H1 (cell line): ENCODE measurements around the gene ZNF546. TPM values are rescaled to one million over a fixed set of nuclear protein-coding genes. Genes with fewer than 3 reads are reported as not detected.

ENCODE experiments used
- CTCF ChIA-PET: fragments of 300-600 bp; sonication (Branson Sonifier 250); formaldehyde crosslinking; loops from one replicate; lab custom pipeline; 2021; ENCODE audit not compliant: partially characterized antibody; lab: Charles Lee
- POLR2A ChIA-PET: fragments of 300-600 bp; sonication (Branson Sonifier 250); formaldehyde crosslinking; loops from one replicate; lab custom pipeline; 2021; ENCODE audit warnings: inconsistent platforms; ENCODE audit not compliant: partially characterized antibody; lab: Charles Lee
- DNase-seq, 2 experiments: peaks; one replicate each; pipeline versions ENCODE4 v3.0.0 to v3.0.0-alpha.2; 2010 to 2022; ENCODE audit warnings: low spot score in 2 of 2, low read depth in 1 of 2, mixed read lengths in 1 of 2
- FAIRE-seq: peaks from 2 replicates; lab custom pipeline; 2011; peaks lifted over from hg19 to GRCh38; lab: Jason Lieb, UNC
- H2AFZ ChIP-seq: 2 replicates; pipeline ENCODE4 v1.8.1; 2012; ENCODE audit warnings: low read length, inconsistent platforms
- H2AK5ac ChIP-seq: 2 replicates; pipeline ENCODE4 v1.6.1; 2013; ENCODE audit warnings: low read depth, low read length
- H2BK120ac ChIP-seq: replicated peaks from 2 replicates; pipeline ENCODE3; 2013; ENCODE audit warnings: low read depth, low read length, inconsistent platforms
- H2BK12ac ChIP-seq: 2 replicates; pipeline ENCODE4 v1.6.1; 2013; ENCODE audit warnings: low read depth, low read length
- H2BK15ac ChIP-seq: 2 replicates; pipeline ENCODE4 v1.6.1; 2013; ENCODE audit warnings: low read length
- H2BK20ac ChIP-seq: 2 replicates; pipeline ENCODE4 v1.6.1; 2013; ENCODE audit warnings: low read length
- H2BK5ac ChIP-seq: 2 replicates; pipeline ENCODE4 v1.6.1; 2013; ENCODE audit warnings: low read depth, low read length
- H3K14ac ChIP-seq: 2 replicates; pipeline ENCODE4 v1.6.1; 2013; ENCODE audit warnings: inconsistent platforms; ENCODE audit not compliant: insufficient read length
- H3K18ac ChIP-seq: 2 replicates; pipeline ENCODE4 v1.6.1; 2013; ENCODE audit warnings: low read length; ENCODE audit errors: extremely low read depth
- H3K23ac ChIP-seq: 2 replicates; pipeline ENCODE4 v1.6.1; 2013; ENCODE audit warnings: inconsistent platforms; ENCODE audit not compliant: insufficient read length
- H3K23me2 ChIP-seq: 2 replicates; pipeline ENCODE4 v1.6.1; 2013; ENCODE audit warnings: low read depth, low read length
- H3K27ac ChIP-seq: 2 replicates; pipeline ENCODE4 v1.6.1; 2011; ENCODE audit warnings: low read depth, low read length, inconsistent platforms
- H3K27me3 ChIP-seq, 4 experiments: replicated peaks in 1 of 4; 1 replicate in 1 of 4; 2 replicates in 3 of 4; pipeline versions ENCODE4 v1.6.1 to v1.8.1; 2011 to 2013; ENCODE audit warnings: low read length in 3 of 4, mild to moderate bottlenecking in 3 of 4, inconsistent platforms in 2 of 4, mixed read lengths in 2 of 4, moderate library complexity in 1 of 4; ENCODE audit not compliant: control insufficient read depth in 3 of 4, insufficient read depth in 3 of 4; ENCODE audit errors: extremely low read depth in 1 of 4
- H3K36me3 ChIP-seq, 4 experiments: 2 replicates each; pipeline versions ENCODE4 v1.6.1 to v1.8.1; 2011 to 2013; ENCODE audit warnings: mild to moderate bottlenecking in 4 of 4, low read length in 3 of 4, moderate library complexity in 2 of 4, control low read depth in 1 of 4, inconsistent platforms in 1 of 4; ENCODE audit not compliant: insufficient read depth in 4 of 4, control insufficient read depth in 2 of 4
- H3K4ac ChIP-seq: replicated peaks from 2 replicates; pipeline ENCODE3; 2013; ENCODE audit warnings: low read length, low read depth, mixed read lengths, inconsistent platforms; ENCODE audit not compliant: insufficient read length
- H3K4me1 ChIP-seq, 4 experiments: replicated peaks in 1 of 4; 1 replicate in 1 of 4; 2 replicates in 3 of 4; pipeline versions ENCODE4 v1.6.1 to v1.8.1; 2011 to 2013; ENCODE audit warnings: low read length in 3 of 4, inconsistent platforms in 2 of 4, mixed read lengths in 1 of 4; ENCODE audit not compliant: insufficient read depth in 4 of 4, control insufficient read depth in 3 of 4
- H3K4me2 ChIP-seq, 2 experiments: 2 replicates each; pipeline versions ENCODE4 v1.6.1 to v1.8.1; 2011 to 2013; ENCODE audit warnings: low read depth in 2 of 2, low read length in 2 of 2, control low read depth in 1 of 2, inconsistent platforms in 1 of 2, mild to moderate bottlenecking in 1 of 2; ENCODE audit not compliant: insufficient read depth in 1 of 2
- H3K4me3 ChIP-seq, 4 experiments: fragments of 200-600, 300-600 bp in 1 of 4; sonication (generic), shearing (Covaris generic), sonication (Bioruptor Twin) in 1 of 4; 2 replicates each; pipeline versions ENCODE4 v1.5.1 to v1.8.1; 2011 to 2016; ENCODE audit warnings: low read length in 4 of 4, low read depth in 3 of 4, control low read depth in 2 of 4, inconsistent platforms in 2 of 4, mild to moderate bottlenecking in 2 of 4, mixed read lengths in 1 of 4, moderate library complexity in 1 of 4; ENCODE audit not compliant: insufficient read depth in 2 of 4; ENCODE audit errors: extremely low read depth in 1 of 4
- H3K56ac ChIP-seq: replicated peaks from 2 replicates; pipeline ENCODE3; 2013; ENCODE audit warnings: low read depth, mild to moderate bottlenecking, mixed read lengths, low read length, inconsistent platforms; ENCODE audit not compliant: insufficient read length
- H3K79me1 ChIP-seq: 2 replicates; pipeline ENCODE4 v1.6.1; 2013; ENCODE audit warnings: low read depth, low read length, control low read depth
- H3K79me2 ChIP-seq, 2 experiments: 2 replicates each; pipeline versions ENCODE4 v1.6.1 to v1.8.1; 2012 to 2013; ENCODE audit warnings: low read length in 2 of 2, mild to moderate bottlenecking in 2 of 2, inconsistent platforms in 1 of 2; ENCODE audit not compliant: insufficient read depth in 2 of 2, control insufficient read depth in 1 of 2
- H3K9ac ChIP-seq, 4 experiments: replicated peaks in 1 of 4; 1 replicate in 1 of 4; 2 replicates in 3 of 4; pipeline versions ENCODE4 v1.6.1 to v1.8.1; 2011 to 2013; ENCODE audit warnings: low read depth in 3 of 4, low read length in 3 of 4, control low read depth in 2 of 4, mild to moderate bottlenecking in 2 of 4, moderate library complexity in 2 of 4, inconsistent platforms in 1 of 4; ENCODE audit errors: extremely low read depth in 1 of 4
- H3K9me3 ChIP-seq, 2 experiments: 2 replicates each; pipeline versions ENCODE4 v1.6.1 to v1.8.1; 2012 to 2013; ENCODE audit warnings: mild to moderate bottlenecking in 2 of 2, moderate library complexity in 2 of 2, control low read depth in 1 of 2, inconsistent platforms in 1 of 2, low read depth in 1 of 2, low read length in 1 of 2, mixed read lengths in 1 of 2; ENCODE audit not compliant: insufficient read depth in 2 of 2
- H4K20me1 ChIP-seq, 2 experiments: replicated peaks in 1 of 2; 2 replicates each; pipeline versions ENCODE3 to v1.8.1; 2011 to 2013; ENCODE audit warnings: inconsistent platforms in 2 of 2, low read length in 2 of 2, mild to moderate bottlenecking in 1 of 2; ENCODE audit not compliant: insufficient read depth in 2 of 2, control insufficient read depth in 1 of 2
- H4K5ac ChIP-seq: 2 replicates; pipeline ENCODE4 v1.6.1; 2013; ENCODE audit warnings: low read length, low read depth, mixed read lengths, inconsistent platforms; ENCODE audit not compliant: insufficient read length
- H4K8ac ChIP-seq: 2 replicates; pipeline ENCODE4 v1.8.0; 2013; ENCODE audit warnings: mild to moderate bottlenecking, moderate library complexity, low read length, inconsistent platforms; ENCODE audit not compliant: insufficient read depth; ENCODE audit errors: extremely low read depth
- H4K91ac ChIP-seq: replicated peaks from 2 replicates; pipeline ENCODE3; 2013; ENCODE audit warnings: low read length, mixed read lengths, inconsistent platforms; ENCODE audit not compliant: insufficient read length
- BCL11A ChIP-seq, 2 experiments: IDR thresholded peaks; one replicate each; pipeline ENCODE4 v1.6.1; 2011; ENCODE audit warnings: low read depth in 2 of 2, low read length in 2 of 2, mild to moderate bottlenecking in 2 of 2
- CBX5 ChIP-seq: fragments of 300-800, 300-1000 bp; sonication (generic); IDR thresholded peaks from 2 replicates; pipeline ENCODE4 v1.7.1; 2016; ENCODE audit warnings: antibody characterized with exemption, low read length, low read depth
- EGR1 ChIP-seq: IDR thresholded peaks from 2 replicates; pipeline ENCODE4 v1.6.1; 2011; ENCODE audit warnings: low read depth, low read length, borderline replicate concordance
- EZH2 ChIP-seq: fragments of 200-600 bp; sonication (generic); IDR thresholded peaks from 2 replicates; pipeline ENCODE4 v1.7.1; 2012; ENCODE audit warnings: low read depth, mild to moderate bottlenecking, moderate library complexity, low read length, inconsistent platforms; ENCODE audit not compliant: severe bottlenecking
- FOSL1 ChIP-seq: IDR thresholded peaks from 2 replicates; pipeline ENCODE4 v1.6.1; 2011; ENCODE audit warnings: mild to moderate bottlenecking, low read depth, low read length, moderate library complexity; ENCODE audit not compliant: insufficient read depth
- GABPA ChIP-seq: IDR thresholded peaks from 2 replicates; pipeline ENCODE4 v1.6.1; 2011; ENCODE audit warnings: mild to moderate bottlenecking, low read length, moderate library complexity, borderline replicate concordance; ENCODE audit not compliant: insufficient read depth
- HDAC6 ChIP-seq: IDR thresholded peaks from one replicate; pipeline ENCODE4 v1.7.1; 2012; ENCODE audit warnings: low read depth, mild to moderate bottlenecking, inconsistent platforms, low read length, moderate library complexity
- JUN ChIP-seq: IDR thresholded peaks from 2 replicates; pipeline ENCODE4 v1.6.1; 2011; ENCODE audit warnings: low read depth, mild to moderate bottlenecking, improper control_type of control experiment, low read length
- RBBP5 ChIP-seq: IDR thresholded peaks from 2 replicates; pipeline ENCODE4 v1.7.1; 2012; ENCODE audit warnings: low read depth, mild to moderate bottlenecking, inconsistent platforms, low read length, moderate library complexity, borderline replicate concordance
- SIX5 ChIP-seq: IDR thresholded peaks from 2 replicates; pipeline ENCODE4 v1.6.1; 2011; ENCODE audit warnings: mild to moderate bottlenecking, low read depth, low read length
- USF2 ChIP-seq: IDR thresholded peaks from 2 replicates; pipeline ENCODE4 v1.6.1; 2011; ENCODE audit warnings: low read length, improper control_type of control experiment
- WGBS, 2 experiments: shearing (Covaris generic) in 1 of 2; methylation state at CpG; one replicate each; pipeline versions ENCODE4 v1.1.6 to v1.1.7; 2013 to 2015; ENCODE audit warnings: low lambda C conversion rate in 2 of 2, mixed read lengths in 2 of 2, inconsistent platforms in 1 of 2, low coverage in 1 of 2, missing lambda C conversion rate in 1 of 2; ENCODE audit not compliant: insufficient replicate concordance in 2 of 2, insufficient coverage in 1 of 2, insufficient read length in 1 of 2; ENCODE audit errors: extremely low coverage in 1 of 2, missing lambda C conversion rate in 1 of 2; 5-methylcytosine and 5-hydroxymethylcytosine counted together
- polyA plus RNA-seq, 7 experiments: library from polyadenylated mRNA; depleted of rRNA in 3 of 7; stranded (reverse) in 5 of 7; unstranded in 2 of 7; fragments of >200 nt in 5 of 7; fragments of 200-250 nt in 2 of 7; gene quantifications; 1 replicate in 5 of 7; 2 replicates in 1 of 7; 4 replicates in 1 of 7; pipeline versions ENCODE4 v1.2.1 to v1.2.3, GENCODE V29; 2011 to 2013; ENCODE audit warnings: missing spikeins in 2 of 7, mixed read lengths in 2 of 7
- total RNA-seq: library from RNA; stranded (reverse); fragmentation: NEBNext Ultra II Directional; extraction: Animal tissue kit (Norgen Biotek cat#: 25700); gene quantifications from 2 replicates; pipeline ENCODE4 v1.2.1, GENCODE V29; 2021

ZNF546 gene
- total and polyA plus RNA-seq, 2 of the 8 experiments (the other 6 are each of a cell fraction or from before 2014, with no cell fraction given) = 0.21 to 1.1 TPM

GRCh38 chr19:39968789-39969188 lies 28.1 kb upstream of the ZNF546 start:
- Histone ChIP-seq H4K8ac (no peak overlapping the region), H3K79me1 (peaks cover 6% of the 10 kb centered on the region; the same call in 1 of the 2 replicates), H2BK20ac (no peak overlapping the region), H3K23ac (no peak overlapping the region), H3K4ac (no peak overlapping the region), H3K56ac (no peak overlapping the region), H3K27ac (no peak overlapping the region), H4K5ac (no peak overlapping the region), H3K18ac (no peak overlapping the region), H2AFZ (no peak overlapping the region), H2BK12ac (0 out of 2 replicates have a peak overlapping the region, but pooled peaks have one; percentile 14), H3K4me3 (no peak overlapping the region), H3K79me2 (peaks cover 3 to 21% of the 10 kb centered on the region in 2 experiments; a peak in 3 of 4 replicates), H3K4me2 (no peak overlapping the region), H2BK120ac (no peak overlapping the region), H3K4me1 (peaks cover 0 to 2% (median 0%) of the 10 kb centered on the region in 4 experiments; a peak in 1 of 7 replicates), H3K23me2 (peaks cover 5% of the 10 kb centered on the region), H4K20me1 (peaks cover 2% of the 10 kb centered on the region in 2 experiments), H2BK5ac (no peak overlapping the region), H3K9ac (no peak overlapping the region), H3K27me3 (no peaks in the 10 kb centered on the region), H3K36me3 (peaks cover 1 to 17% (median 5%) of the 10 kb centered on the region in 4 experiments), H2AK5ac (no peak overlapping the region), H3K9me3 (no peaks in the 10 kb centered on the region), H3K14ac (no peak overlapping the region), H4K91ac (no peak overlapping the region), H2BK15ac (peak overlapping the region; percentile 88; the same call in 1 of the 2 replicates)
- FAIRE-seq (no peak), DNase-seq (no peak)
- WGBS, 2 experiments = 94% methylated on average over 15 of the region's 15 CpGs; no CpG with 5 or more reads in 1 of the 2 experiments
- CTCF ChIA-PET = interaction anchor here (1.0 to 1.2 kb wide), 2 partner anchors 56 to 122 kb away, joined by 3 to 4 read pairs; partner anchors contain the start of gene ZNF780A
- POLR2A ChIA-PET = interaction anchor here (0.8 to 2.8 kb wide), 3 partner anchors 10 to 61 kb away, joined by 3 to 8 read pairs (median 4); no protein-coding TSS in a partner anchor
- TF ChIP-seq GABPA (no peak), USF2 (no peak), FOSL1 (no peak), RBBP5 (no peak), JUN (no peak), BCL11A (IDR thresholded peaks at IDR 0.05; ENCODE audit: low read depth in 2 of 2, low read length in 2 of 2) (no peak), EGR1 (no peak), HDAC6 (no peak), SIX5 (no peak), EZH2 (no peak), CBX5 (no peak)
